Bone marrow (tissue), 2 donors: ENCODE results near the gene SLC5A7.

ENCODE experiments used
- DNase-seq, 2 donors: peaks; one replicate each; lab custom pipeline; 2025; lab: John Stamatoyannopoulos, UW

Gene SLC5A7

DNA sequence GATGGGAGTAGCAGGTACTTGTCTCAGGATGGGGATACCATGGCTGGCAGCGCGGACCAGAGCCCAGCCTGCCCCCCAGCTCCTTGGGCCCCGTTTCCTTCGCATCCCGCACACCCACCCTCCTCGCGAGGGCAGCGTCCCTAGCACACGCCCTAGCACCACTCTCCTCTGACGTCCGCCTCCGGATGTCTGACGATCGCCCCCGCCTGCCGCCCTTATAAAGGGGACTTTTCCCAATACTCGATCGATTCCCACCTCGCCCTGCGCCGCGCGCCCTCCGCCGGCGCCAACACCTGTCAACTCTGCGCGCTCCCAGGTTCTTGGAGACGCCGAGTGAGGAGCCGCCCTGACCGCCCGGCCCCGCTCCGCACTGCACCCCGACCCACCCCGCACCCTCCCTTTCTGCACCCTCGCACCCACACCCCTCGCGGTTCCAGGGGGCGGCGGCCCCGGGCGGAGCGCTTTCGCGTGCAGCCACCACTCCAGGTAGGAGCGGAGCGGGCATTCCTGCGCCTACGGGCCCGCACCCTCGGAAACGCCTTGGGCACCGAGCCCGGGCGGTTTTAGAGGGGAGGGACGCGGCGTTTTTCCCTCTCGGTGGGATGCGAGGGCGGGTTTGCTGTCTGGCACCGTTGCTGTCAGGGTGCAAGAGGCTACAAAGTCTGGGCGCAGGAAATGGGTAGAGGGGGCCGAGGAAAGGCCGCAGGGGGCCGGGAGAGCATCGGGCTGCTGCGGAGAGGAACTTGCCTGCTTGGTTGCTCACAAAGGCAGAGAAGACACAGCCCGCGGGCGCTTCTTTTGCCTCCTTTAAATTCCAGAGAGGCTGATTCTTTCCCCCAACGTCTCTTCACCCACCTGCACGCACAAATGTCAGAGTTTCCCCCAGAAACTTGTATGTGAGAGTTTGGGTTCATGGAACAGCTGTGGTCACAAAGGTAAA lies at the start of gene SLC5A7:
Gene SLC5A7 (plus strand): TSS at position 247 of the 940 bp plus-strand sequence. CDS start 1,632 bp downstream, outside the sequence.
- no peak for DNase-seq

DNA sequence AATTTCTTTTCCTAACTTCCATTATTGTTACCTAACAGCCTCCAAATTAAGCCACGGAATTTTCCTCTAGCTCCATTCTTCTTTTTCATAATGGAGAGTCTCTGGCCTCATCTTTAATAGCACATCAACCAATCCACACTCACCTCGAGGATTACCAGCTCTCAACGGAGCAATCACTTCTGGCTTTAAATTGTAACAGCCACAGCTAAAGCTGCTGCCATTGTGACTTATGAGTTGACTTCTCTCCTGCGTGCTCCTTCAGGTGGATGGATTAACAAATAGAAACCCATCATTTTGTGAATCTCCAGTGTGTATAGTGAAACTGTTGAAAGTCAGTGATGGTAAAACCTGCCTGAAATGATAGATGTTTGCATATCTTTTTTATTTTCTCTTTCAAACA lies 24.9 kb upstream of the SLC5A7 start:
- DNase-seq = no peak

DNA sequence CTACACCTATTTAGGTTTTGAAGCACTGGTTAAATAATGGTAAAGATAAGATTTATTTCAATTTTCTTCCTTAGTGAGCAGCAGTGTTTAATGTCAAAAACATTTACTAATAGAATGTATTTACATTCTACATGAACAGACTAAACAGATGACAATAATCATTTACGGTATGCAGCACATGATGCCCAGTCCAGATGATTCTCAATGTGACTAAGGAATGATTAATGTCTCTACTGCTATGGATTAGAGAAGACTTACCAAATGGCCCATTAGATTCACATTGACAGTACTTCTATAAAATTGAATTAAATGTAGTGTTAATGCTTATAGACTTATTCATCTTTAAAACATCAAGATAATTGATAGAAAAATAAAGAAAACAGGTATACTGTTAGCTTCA lies 22.1 kb upstream of the SLC5A7 start:
- DNase-seq = no peak

DNA sequence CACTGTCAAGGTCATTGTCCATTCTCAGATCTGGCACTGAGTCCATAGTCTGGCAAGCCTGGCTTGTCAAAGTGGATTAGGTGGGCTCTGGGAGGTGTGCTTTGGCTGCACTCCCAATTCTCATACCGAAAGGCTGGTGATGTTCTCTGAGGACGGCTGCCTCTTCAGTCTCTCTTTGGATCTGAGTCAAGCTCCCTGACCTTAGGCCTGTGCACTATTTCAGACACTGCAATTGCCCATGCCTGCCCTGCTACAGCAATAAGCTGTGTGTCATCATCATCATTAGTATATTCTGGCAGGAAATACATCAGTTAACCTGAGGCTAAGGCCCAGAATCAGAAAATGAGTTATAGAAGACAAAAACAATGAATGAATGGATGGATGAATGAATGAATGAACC lies 1.6 kb upstream of the SLC5A7 start:
- DNase-seq = no peak

DNA sequence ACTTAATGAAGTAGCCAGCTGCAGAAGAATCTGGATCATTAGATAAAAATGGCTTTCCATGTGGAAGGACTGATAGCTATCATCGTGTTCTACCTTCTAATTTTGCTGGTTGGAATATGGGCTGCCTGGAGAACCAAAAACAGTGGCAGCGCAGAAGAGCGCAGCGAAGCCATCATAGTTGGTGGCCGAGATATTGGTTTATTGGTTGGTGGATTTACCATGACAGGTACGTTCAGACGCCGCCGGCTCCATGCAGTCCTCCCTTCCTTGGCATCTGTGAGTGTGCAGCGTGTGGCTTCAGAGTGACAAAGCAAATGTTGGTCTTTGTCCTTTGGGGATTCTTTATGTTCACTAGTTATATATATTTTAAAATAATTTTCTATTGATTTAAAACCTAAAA lies 1.8 kb downstream of the SLC5A7 start:
- no peak for DNase-seq

DNA sequence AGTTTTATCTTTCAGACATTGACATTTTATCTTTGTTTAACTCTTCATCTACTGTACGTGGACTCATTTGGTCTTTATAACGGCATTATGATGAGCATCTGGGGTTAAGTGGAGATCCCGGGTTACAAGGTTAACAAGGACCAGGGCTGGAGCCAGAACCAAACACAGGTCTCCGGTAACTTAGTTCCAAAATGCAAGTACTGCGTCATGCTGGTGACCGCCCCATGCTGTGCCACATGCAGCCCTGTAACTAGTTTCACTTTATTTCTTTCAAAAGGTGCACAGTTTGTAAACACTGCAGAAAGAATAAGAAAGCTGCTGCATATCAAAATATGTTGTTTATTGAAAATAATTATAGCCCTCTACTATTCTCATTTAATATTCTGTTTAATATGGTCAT lies 3.1 kb downstream of the SLC5A7 start:
- DNase-seq = no peak

DNA sequence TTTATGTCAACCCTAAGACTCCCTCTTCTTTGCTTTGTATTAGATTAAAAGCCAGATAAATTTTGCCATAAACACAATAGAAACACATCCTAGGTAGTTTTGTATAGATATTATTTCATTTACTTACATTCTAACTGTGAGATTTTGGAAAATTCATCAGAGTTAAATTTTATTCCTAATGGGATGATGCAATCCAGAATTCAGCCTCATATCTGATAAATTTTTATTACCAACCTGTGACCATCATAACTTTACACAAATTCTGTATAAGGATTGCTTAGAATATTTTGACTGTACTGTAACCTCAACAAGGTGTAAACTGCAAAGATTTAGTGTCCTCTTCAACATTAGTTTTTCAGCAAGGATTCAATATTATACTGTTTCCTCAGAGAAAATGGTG lies 4.4 kb downstream of the SLC5A7 start:
- DNase-seq = no peak

DNA sequence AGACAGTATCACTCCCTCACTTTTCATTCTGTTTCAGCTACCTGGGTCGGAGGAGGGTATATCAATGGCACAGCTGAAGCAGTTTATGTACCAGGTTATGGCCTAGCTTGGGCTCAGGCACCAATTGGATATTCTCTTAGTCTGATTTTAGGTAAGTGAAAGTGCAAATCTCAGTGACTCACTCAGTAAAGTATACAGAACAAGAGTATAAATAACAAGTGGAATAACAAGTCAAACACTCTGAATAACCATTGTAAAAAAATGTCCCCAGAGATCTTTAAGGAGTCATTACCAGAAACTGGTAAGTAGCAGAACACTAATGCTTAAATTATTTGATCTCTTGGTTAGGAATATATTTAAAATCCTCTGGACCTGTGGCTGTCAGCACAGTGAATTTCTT lies 5.7 kb downstream of the SLC5A7 start:
- no peak for DNase-seq

DNA sequence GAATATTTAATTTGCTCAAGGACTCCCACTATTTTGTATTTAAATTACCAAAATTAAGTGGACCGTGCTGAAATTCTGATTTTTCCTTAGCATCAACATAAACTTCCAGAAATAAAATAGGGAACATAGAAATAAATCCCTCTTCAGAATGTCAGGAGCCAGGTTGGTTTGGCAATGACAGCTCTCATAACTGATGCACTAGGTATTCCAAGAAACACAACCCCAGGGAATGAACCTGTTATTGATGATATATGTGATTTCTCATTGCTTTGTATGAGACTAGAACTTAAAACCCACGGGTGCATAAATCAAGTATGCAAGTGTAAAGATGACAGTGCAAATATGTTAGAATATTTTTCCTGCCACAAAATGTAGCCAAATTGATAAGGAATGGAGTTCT lies 12.8 kb downstream of the SLC5A7 start:
- no peak for DNase-seq

DNA sequence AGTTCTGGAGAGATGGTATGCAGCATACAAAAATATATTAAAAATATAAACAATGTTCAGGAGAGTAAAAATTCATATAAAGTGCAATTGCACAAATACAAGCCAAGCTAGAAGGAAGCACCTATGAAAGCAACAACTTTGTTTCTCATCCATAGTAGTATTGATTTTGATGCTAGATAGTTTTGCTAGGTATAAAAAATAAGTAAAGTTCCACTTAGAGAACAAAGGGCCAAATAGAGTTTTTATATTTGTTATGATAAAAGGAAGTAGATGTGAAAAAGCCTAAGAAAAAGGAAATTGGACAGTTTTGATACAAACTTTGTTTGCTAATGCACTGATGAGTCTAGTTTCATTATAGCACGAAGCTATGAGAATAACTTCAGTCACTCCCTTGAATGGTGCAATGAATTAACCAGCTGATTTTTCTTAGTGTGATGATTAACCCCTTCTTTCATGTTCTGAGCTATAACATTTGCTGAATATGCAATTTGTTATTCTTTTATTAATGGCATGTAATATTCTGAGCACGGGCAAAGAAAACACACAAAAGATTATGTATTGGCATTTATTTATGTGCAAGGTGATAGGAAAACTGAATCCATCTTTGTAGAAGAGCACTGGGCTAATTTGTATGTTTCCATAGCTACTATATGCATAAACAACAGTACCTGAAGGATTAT lies 24.7 kb downstream of the SLC5A7 start:
- DNase-seq = no peak

DNA sequence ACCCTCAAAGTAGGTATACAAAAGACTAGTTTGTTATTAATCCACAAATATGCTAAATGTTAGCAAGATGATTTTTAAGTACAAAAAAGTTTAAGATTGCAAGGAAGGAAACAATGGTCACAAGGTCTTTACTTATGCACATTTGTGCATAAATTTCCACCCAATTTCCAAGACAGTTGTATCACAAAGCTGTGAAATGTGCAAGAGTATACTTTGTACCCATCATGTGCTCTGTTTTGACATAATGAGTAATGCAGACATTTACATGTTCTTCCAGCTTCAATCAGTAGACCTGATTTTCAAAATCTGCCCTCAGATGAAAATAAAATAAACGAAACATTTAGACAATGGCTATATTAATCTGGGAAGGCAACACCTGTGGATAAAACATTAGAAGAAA lies 27.0 kb downstream of the SLC5A7 start:
- DNase-seq = no peak

DNA sequence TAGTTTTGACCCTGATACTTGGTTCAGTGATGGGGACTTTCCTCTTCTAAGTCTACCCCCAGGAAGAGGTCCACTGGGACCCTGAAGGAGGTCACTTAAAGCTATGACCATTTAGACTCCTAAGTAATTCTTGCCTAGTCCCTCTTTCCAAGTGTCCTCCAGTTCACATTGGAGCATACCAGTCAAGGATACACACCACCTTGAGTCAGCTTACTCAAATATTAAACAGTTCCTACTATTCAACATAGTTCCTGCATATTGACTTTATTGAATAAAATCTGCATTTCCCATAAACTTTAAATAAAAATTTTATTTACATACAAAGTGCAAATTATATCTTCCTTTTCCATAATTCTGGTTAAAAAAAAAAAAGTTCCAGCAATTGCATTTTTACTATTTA lies 36.3 kb downstream of the SLC5A7 start:
- DNase-seq = no peak

DNA sequence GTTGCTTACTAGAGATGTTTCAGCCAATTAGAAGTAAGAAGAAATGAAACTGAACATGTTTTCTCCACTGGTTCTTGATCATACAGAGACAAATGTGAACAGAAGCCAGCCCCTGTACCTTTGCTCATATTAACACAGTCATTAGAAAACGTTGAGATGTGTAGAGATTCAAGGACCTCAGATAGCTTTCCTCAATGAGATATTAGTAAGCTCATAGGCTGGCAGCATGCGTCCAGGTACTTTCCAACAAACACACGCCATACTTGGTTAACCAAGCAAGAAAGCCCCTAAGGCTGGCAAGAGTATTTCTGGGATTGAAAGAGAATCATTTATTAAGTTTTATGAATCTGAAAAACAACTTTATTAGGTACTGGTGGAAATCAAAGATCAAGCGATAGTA lies 37.5 kb downstream of the SLC5A7 start:
- DNase-seq = no peak

DNA sequence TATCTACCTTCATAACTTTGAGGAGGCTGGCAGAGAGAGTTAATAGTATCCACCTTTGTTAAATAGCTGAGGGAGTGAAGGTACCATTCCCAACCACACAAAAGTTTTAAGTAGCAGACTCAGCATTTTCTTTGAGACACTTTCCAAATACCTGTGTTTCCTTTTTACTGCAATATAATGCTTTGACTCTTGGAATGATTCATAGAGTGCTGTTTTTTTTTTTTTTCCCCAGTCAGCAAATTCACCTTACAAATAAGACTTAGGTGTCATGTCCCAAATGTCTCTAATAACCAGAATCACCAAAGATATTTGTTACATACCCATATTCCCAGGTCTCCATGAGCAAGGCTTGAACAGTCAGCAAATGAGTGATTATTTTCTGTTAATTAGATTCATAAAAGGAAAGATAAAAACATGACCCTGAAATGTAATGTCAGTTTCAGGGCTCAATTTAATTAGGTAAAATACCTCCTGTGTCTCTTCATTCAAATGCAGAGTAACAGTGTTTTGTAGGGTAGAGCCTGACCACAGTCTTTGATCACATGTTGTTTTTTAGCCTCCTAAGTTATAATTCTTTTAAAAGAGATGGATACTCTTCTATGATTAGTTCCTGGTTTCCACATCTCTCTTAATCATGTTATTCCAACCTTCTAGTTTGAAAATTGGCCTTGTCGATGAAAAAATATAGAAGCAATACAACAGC lies 39.9 kb downstream of the SLC5A7 start:
- no peak for DNase-seq

DNA sequence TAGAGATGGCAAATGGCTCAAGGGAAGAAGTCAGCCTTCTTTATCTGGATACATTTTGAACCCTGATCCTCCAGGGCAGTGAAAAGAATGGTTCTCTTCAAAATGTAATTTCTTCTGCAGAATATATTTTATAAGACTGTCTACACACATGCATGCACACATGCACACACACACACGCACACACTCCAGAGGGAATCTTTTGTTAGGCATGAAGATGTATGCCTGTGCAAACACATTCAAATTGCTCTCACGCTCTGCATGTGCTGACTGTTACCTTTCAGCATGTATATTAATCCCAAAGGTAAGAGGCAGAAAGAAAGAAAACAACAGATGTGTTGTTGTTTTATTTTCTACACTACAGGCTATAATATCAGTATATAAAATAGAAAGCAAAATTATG lies 43.2 kb downstream of the SLC5A7 start:
- no peak for DNase-seq

DNA sequence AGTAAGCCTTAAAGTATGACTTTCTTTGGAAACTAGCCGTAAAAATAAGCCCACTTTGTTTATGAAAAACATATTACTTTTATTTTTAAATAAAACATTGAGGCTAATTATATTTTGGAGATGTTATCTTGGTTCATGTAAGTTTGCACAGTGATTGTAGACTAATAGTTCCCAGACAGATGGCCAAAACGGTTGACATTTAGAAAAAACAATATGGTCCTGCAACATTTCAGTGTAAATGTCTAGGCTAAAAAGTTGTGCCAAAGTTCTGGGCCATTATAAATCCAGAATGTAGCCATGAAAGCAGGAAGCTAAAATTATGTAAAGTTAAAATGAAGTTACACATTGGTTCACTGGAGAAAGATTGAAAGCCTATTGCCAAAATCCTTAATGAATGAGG lies 43.6 kb downstream of the SLC5A7 start:
- no peak for DNase-seq

DNA sequence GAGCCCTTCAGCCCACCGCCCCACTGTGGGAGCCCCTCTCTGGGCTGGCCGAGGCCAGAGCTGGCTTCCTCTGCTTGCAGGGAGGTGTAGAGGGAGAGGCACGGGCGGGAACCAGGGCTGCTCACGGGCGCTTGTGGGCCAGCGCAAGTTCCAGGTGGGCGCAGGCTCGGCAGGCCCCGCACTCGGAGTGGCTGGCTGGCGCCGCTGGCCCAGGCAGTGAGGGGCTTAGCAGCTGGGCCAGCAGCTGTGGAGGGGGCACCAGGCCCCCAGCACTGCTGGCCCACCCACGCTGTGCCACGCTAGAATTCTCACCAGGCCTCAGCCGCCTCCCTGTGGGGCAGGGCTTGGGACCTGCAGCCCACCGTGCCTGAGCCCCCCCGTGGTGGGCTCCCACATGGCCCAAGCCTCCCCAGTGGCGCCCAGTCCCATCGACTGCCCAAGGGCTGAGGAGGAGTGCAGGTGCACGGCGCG lies 45.2 kb downstream of the SLC5A7 start:
- no peak for DNase-seq

DNA sequence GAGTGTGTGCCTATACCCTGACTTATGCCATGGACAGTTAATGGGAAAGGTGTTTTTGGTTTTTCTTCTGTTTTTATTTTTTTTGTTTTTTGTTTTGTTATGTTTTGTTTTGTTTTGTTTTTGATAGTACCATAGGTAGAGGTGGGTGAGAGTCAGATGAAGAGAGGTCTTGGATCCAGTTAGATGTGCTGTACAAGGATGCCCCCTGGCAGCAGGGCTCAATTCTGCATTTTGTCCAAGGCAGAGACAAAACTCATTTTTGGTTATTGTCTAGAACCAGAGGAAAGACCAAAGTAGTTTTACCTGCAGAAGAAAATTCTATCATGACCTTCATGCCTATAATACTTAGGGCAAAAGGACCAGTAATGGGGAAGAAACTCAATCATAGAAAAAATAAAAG lies 48.5 kb downstream of the SLC5A7 start:
- no peak for DNase-seq

DNA sequence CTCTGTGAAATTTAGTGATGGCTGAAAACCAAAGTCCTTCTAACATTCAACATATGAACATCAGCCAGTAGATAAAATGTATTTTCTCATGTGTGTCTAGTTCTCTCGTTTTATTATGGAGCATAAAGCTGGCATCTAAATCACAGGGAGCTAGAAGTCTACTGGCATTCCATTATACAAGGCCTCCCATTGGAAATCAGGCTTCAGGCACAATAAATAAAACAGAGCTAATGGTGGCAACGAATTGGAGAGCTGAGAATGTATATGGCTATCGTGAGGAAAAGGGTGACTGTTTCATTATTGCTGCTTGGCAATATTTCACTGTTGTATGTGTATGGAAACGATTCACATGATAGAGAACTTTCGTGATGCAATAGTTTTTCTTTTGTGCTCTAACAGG lies 62.4 kb downstream of the SLC5A7 start:
- no peak for DNase-seq

DNA sequence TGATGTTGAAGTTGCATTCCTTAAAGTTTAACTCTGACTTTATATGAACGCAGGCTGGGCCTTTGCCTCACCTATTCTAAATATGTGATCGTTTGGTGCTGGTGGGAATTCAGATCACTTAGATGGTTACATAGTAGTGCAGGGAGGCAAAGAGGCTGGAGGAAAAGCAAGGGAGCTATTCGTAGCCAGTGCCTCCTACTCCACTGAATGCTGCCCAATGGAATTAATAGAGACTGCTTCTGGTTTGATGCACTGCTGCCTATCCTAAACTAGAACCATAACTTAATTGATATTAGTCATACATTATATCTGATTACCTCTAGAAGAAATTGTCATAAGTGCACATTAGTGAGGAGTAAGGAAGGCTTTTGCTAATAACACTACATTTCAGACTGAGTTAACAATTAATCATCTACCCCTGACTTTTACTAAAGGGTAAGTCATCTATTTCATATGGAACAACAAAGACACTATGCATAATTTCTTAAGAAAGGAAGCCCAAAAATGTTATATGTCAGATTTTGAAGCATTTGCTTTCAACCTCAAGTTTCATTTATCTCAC lies 72.3 kb downstream of the SLC5A7 start:
- no peak for DNase-seq

DNA sequence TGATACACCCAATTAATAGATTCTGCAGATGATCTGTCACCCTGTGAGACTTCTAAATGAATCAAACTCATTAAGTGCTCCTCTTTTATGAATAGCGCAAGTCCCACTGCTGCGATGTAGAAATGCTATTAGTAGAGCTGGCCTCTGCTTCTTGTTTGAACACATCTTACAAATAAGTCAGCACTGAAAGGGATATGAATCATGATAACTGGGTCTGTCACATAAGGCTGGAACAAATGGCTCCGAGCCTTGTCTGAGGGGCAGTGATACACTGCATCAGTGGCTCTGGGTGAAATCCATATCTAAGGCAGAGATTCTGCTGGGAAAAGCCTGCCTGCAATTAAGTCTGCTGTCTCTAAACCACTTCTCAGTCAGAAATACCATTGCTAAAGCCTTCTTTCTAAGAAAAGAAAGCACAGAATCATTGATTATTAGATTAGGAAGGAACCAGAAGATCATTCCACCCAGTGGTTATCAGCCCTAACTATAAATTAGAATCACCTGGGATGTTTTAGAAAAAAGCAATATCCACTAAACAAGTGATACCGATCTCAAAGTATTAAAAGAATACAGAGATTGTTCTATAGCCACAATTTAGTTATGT lies 75.2 kb downstream of the SLC5A7 start:
- DNase-seq = no peak
